ENCODE measurements around the gene ZNF444.

- TF ChIP-seq ZNF140 (CRISPR knock-in tag; IDR thresholded peaks at IDR 0.05) = no peak
- peak; percentile 64 for TF ChIP-seq MAFK (IDR thresholded peaks at IDR 0.05; ENCODE audit: low read length)
Measured at GRCh38 chr19:56098731-56099568, 42.1 kb upstream of the ZNF444 start.
